Stimulated activated CD4-positive, alpha-beta T cell treated with anti-CD3 and anti-CD28 coated beads, TNF-alpha, amount 100 ng/mL, for 1 hour (primary cell): ENCODE results near the gene GPR68.

Experiments used
- DNase-seq, 3 donors: peaks; one replicate each; pipeline ENCODE4 v3.0.0-alpha.2; 2020; ENCODE audit warnings: low read depth in 3 of 3, low spot score in 1 of 3

The GPR68 gene, protein sequence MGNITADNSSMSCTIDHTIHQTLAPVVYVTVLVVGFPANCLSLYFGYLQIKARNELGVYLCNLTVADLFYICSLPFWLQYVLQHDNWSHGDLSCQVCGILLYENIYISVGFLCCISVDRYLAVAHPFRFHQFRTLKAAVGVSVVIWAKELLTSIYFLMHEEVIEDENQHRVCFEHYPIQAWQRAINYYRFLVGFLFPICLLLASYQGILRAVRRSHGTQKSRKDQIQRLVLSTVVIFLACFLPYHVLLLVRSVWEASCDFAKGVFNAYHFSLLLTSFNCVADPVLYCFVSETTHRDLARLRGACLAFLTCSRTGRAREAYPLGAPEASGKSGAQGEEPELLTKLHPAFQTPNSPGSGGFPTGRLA

DNA sequence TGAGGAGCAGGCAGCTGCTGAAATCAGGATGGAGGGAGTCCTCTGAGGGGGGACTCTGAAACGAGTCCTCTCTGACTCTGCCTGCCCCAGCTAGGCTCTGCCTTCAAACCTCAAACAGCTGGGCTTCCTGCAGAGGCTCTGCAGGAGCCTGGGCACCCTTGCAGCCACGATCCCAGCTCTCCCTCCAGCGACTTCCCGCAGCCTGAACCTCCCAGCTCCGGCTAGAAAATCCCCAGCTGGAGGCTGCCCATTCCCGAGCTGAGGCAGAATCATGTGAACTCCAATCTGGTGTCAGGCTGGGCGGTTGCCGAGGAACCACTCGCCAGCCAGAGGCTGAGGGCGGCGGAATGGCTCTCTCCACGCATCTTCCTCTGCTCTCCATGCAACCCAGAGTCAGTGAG lies at the start of gene GPR68:
GPR68 (minus strand) TSS at position 204 of the 401 bp plus-strand sequence. CDS start 9,654 bp downstream, outside the sequence.
- DNase-seq, result no peak

DNA sequence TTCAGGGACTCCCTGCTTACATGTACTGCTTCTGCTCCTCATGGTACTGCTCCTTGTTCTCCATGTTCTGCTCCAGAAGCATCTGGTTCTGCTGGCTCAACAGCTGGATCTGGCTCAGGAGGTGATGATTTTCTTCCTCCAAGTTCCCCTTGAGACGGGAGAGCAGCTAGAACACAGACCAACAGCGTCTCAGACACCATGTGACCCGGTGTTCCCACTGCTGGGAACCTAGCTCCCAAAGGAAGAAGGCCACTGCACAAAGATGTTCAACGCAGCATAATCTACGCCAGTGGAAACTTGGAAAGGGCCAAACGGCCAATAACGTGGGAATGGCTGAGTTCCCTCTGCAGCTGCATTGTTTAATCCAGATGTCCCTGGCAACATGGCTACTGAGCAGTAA lies 49.6 kb upstream of the GPR68 start:
- DNase-seq, result no peak

DNA sequence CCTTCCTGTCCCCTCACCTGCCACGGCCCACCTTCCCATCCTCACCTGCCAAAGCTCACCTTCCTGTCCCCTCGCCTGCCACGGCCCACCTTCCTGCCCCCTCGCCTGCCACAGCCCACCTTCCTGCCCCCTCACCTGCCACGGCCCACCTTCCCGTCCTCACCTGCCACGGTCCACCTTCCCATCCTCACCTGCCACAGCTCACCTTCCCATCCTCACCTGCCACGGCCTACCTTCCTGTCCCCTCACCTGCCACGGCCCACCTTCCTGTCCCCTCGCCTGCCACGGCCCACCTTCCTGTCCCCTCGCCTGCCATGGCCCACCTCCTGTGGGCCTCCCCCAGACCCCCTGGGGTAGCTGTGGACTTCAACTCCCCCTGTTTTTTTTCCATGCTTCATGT lies 48.8 kb upstream of the GPR68 start:
- no peak for DNase-seq

DNA sequence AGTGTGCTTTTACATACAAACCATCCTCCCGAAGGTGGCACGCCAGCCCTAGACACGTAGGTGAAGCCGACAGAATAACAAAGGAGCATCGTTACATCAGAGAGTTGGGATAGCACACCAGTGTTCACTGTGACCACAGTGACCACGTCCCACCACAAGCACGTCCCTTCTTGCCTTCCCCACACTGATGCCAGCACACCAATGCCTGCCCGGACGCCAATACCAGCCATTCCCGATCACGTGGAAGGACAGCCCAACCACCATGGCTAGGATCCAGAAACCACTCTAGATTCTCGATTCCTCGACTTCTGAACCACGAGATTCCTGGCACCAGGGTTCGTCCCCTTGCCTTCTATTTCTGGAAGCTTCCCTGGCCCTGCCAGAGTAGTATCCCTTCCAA lies 48.0 kb upstream of the GPR68 start:
- no peak for DNase-seq

DNA sequence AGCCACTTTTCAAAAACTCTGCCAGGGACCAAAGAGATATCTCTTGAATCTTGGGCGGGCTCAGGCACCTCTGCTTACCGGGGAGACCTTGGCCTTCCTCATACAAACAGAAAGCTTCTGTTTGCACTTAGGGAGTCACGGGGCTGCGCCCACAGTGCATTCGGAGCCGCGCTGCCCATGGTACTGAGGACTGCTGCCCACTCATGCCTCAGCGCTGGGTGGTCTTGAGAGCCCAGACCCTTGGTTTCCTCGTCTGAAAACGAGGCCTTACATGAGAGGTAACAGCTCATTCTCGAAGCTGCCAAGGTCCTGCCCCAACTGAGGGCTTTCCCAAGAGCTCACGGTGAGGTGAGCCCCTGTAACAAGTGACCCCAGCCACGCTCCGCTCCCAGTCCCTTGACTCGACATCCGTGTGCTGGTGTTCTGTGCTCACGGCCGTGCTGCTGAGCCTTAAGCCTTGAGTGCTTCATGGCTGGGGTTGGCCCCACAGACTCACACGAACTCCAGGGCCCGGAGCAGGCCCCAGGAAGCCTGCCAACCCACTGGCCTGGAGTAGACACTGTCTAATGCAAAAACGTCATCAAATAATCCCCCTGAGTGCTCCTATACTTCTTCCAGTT lies 47.4 kb upstream of the GPR68 start:
- DNase-seq, result no peak

DNA sequence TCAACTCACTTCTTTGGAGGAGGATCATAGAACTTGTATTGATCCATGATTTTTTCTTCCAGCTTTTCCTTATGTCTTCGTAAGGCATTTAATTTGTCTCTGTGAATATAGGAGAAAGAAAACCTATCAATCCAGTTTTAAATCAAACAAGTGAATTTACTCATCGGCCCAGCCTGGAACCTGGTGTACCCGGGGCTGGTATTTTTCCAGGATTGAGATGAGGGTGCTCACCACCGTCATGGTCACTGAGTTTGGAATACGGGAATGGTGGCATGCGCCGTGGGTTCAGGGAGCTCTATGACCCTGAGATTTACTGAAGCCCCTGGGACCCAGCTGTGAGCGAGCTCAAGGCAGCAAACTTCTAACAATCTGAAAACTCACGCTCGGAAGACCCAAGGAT lies 46.5 kb upstream of the GPR68 start:
- DNase-seq, result no peak

DNA sequence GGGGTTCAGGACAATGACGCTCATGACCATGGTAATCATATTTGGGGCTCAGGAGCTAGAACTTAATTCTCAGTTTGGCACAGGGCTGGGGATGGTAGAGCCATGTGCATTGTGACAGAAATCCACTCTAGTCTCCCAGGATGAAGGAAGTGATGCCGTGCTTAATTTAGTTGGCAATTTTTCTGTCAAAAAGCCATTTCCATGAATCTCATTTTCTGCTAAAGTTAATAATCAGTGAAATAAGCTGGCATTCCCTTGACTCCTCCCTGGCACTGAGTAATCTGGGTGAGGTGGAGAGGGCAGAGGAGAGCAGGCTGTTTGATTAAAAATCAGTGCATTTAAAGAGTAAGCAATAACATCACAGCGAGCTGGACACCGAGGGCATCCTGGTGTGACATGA lies 45.0 kb upstream of the GPR68 start:
- no peak for DNase-seq

DNA sequence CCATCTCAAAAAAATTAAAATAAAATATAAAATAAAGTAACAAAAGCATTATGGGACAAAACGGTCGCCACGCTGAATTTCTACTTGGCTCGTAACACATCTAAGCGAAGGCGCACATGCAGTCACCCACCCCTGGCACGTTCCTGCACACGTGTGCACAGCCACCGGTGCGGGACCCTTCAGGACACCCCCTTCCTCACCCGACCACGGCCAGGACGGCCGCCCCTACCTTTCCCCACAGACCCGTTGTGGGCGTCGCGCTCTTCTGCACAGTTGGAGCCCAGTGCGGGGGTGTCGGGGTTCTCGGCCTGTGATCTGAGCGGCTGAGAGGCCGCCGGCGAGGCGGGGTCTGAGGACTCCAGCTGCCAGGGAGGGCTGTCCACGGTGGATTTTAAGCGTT lies 44.4 kb upstream of the GPR68 start:
- DNase-seq, result no peak

DNA sequence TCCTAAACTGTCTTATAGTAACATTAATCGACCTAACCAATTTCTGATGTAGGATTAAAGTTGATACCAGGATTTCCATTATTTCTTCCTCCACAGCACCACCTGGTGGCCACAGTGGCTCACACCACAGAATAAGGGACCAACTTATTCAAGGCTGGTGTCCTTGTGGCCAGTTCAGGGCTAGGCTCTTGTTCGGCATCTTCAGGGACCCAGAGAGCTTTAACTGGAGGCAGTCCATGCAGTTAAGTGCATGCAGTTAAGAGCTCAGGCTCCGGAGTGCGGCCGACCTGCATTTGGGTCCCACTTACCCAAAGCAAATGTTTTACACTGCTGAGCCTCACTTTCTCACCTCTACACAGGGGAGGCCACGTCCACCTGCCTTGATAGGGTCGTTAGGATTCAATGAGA lies 42.0 kb upstream of the GPR68 start:
- DNase-seq, result peak; percentile 52 to 83 (median 65)

DNA sequence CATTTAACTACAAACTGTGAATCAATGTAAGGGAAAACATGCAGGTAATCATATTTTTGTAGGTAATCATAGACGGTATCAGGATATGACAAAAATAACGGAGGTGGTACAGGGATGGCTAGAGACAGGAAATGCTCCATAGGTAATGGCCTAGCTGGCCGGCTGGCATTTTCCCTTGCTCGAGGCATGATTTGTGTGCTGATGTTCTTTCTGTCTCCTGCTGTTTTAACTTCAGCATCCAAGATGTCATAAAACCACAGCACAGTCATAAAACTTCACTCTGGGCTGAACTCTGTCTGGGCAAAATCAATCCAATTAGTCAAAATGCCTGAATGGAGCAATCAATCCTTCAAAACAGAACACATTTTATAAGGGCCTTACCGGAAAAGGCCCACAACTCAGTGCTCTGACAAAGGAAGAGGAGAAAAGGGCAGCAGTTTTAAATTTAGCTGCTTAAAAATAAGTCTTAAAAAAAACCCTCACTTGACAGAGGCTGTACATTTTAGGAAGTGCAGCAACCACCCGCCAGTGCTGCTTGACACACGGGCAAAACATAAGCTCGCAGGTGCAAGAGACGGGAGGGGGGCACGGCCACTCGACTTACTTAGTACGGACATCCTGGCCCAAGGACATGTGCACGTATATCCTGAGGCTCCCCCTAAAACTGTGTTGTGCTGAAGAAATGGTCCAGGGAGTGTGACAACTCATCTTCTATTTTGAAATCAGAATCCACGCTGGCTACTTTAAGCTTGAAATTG lies 40.5 kb upstream of the GPR68 start:
- DNase-seq, result no peak

DNA sequence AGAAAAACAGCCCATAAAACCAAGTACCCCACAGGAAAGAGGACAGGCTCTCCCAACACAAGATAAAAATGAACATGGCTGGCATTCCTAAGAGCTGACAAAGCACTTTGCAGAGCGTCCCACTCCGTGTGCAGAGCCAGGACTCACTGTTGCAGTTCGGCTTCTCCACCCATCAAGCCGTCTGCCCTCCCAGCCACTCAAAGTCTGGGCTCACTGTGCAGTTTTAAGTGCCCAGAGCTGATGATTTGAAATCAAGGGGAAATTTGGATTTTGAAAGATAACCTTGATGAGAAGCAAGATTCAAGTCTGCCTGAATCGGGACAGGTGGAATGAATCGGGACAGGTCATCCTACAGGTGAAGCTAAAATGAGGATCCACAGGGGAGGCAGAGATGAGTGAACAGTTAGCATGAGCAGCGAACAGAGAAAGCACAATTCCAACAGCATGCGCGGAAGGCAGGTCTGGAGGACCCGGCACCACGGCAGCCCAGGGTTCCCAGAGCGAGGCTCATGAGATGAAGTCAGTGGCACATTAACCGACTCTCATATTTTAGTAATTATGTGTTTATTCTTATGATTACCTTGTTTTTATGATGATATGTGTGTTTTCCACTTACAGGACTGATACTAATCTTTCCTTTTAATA lies 39.8 kb upstream of the GPR68 start:
- DNase-seq, result no peak

DNA sequence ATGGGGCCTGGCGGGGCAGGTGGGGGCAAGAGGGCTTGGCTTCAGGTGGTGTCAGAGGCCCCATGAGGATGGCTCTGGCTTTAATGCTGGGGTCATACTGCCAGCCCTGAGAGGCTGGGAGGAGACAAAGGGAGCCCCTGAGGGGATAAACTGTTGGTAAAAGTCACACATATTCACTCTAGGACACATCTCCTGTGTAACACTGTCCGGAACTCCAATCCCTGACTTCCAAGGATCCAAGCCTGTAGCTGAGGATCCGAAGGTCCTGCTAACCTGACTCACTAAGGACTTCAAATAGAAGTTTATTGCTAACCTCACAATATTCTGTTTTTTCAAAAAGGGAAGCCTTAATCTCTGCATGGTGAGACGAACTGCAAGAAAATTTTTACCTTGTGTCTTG lies 39.2 kb upstream of the GPR68 start:
- DNase-seq, result no peak

DNA sequence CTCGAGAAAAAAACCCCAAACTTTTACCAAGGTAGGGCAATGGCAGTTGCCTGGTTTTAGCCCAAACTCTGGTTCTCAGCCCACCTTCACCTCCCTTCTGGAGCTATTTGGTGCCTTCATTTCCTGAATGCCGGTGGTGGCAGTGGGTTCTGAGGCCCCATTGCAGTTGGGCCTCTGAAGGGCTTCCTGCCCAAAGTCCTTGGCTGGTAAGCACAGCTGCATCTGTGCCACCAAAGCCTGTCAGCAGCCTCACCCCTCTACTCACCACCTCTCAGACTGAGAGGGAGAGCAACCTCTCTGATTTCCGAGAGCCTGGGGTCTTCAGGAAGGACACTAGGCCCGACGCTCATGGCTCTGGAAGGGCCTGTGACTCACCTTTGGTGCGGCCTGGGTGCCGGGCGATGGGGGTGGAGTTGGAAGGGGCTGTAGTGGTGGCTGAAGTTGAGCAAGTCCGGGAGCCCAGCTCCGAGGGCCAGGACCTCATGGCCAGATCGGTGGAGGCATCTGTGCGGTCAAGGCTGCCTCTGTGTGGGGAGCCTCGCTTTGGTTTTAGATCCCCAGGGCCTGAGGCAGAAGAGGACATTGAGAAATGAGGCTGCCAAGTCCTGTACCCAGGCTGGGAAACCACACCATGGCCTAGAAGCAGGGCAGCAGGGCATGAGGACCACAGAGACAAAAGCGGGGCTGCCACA lies 38.6 kb upstream of the GPR68 start:
- DNase-seq, result no peak

DNA sequence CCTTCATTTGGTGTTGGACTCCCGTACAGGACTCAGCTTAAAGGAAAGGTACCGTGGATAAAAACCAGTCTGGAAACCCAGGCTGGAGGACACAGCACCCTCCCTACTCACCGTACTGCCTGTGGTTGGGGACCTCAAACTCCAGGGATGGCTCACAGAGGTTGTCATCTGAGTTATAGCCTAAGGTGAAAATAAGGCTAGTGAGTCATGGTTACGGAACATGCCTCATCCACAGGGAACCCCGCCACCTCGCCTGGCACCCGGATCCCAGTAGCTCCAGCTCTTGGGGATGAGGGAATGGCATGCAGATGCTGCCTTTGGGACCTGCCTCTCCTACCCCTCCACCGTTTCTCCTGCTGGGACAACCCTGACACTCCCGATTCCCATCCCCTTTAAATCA lies 36.8 kb upstream of the GPR68 start:
- DNase-seq, result no peak

DNA sequence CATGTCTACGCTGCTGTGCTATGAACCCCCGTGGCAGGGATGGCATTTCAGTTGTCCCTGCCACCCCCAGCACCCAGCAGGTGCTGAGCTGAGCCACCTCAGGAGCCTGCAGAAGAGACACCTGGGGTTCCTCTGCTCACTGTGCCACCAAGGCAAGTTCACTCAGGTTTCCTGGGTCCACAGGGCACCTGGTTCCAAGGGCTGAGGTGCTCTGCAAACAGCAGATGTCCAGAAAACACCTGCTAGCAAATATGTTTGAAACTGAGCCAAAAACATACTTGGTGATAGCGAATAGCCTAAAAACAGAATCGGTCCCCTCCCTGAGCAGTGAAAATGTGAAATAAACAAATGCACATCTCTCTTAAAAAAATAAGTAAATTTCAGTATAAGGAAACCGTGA lies 35.6 kb upstream of the GPR68 start:
- no peak for DNase-seq

DNA sequence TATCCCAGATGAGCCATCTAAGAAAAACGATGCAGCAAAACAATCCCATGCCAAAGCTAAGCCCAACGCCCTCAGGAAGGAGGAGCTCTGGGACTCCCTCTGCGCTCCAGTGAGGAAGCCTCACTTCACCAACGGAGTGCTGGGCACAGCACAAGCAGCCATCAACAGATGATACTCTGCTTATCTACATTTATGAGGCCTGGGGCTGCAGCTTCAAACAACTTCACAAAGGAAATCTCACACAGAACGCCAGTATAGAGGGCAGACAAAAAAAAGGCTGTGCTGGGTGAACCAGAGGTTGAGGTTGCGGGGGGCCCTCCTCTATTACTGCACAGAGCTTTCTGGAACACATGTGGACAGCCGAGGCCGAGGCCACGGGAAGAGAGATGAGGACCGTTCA lies 34.9 kb upstream of the GPR68 start:
- DNase-seq, result no peak

DNA sequence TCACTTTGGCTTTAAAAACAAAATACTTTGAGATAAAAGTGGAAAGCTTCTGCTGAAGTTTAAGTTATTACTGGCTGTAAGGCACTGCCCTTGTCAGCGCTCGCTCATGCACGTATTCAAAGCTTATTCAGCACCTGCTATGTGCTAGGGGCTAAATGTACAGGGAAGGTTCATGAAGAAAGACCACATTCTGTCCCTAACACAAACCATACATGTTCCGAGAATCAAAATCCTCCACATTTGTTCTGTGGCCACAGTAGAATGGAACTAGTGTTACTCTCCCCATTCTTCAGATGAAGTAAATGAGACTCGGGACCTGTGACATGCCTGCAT lies 33.8 kb upstream of the GPR68 start:
- DNase-seq, result no peak

DNA sequence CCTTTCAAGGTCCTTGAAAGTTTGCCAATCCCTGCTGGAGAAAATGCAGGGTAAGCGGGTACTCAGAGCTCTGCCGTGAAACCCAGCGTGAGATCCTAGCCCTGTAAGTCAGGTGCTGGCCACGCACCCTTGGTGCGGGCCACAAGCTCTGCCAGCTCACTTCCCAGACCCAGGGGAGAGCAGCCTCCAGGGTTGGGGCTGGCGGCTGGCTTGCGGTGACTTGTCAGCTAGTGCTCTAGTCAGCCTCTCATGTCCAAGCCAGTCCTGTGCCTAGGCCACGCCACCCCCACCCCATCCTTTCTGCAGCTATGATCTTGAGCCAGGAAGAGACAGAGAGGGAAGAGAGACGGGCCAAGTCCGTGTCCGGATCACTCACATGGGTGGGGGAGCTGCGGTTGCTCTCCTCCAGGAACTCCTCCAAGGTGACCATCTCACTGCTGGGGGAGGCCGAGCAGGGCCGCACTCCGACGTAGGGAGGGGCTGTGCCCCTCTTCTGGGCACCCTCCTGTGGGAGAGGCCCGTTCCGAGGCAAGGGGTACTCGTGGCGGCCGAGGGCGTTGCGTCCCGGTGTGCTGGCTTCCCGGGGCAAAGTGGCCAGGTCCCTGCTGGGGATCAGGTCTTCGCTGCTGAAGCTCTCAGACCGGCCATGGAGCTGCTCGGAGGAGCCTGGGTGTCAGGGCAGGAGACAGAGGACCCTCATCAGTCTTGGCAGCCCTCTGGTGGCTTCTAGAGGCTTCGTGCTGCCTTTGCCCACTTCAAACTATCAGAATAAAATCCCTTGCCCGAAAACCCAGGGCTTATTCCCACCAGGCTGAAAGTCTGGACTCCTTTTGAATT lies 33.3 kb upstream of the GPR68 start:
- no peak for DNase-seq

DNA sequence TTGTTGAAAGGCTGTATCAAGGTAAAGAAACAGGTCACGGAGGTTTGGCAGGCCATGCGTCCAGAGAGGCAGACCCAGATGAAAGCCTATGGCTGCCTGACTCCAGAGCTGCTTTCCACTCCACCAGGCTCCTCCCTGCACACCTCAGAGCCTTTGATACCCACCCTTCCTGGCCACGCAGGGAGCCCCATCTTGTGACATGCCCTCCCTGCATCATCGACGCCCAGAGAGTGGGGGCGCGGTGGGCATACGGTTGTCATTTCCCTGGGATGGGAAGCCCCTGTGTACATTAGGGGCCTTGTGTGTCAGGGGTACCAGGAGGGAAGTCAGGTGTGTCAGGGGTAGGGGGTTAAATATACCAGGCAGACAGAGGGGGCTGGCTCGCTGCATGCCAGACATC lies 30.3 kb upstream of the GPR68 start:
- DNase-seq, result no peak

DNA sequence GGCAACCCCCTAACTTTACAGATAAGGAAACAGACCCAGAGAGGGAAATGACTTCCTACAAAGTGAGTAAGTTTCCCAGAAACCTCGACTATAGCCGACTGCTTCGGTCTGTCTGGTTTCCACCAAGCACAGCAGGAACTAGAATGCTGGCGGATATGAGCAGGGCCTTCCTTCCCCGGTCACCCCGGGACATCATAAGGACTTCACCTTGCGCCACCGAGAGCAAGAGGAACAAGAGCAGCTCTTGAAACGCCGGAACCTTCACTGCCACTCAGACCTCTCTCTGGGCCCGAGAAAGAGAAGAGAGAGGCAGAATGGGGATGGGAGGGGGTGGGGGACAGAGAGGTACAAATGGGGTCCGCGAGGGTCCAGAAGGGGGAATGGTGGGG lies 29.4 kb upstream of the GPR68 start:
- no peak for DNase-seq
